IMR-90 (cell line): ENCODE data around the gene TIGD4. TPM values are rescaled to one million over a fixed set of nuclear protein-coding genes. Genes with fewer than 3 reads are reported as not detected.

Experiments used
- ATAC-seq: fragments of 200-7000 bp; cut with Tn5 transposase; 2 replicates; pipeline ENCODE4 v1.9.1; 2020; ENCODE audit warnings: low read depth, mild to moderate bottlenecking, moderate library complexity
- BruUV-seq: library from RNA; stranded (reverse); fragments of 400-500 nt; replicated peaks from 2 replicates; lab custom pipeline; 2021; lab: Mats Ljungman, UMichigan
- CTCF ChIA-PET: fragments of 300-600 bp; formaldehyde crosslinking; extraction: SDS; loops from one replicate; lab custom pipeline; 2021; ENCODE audit warnings: antibody characterized with exemption; lab: Yijun Ruan, JAX
- POLR2A ChIA-PET: fragments of 300-600 bp; sonication (Branson Sonifier 250); formaldehyde crosslinking; loops from one replicate; lab custom pipeline; 2022; ENCODE audit warnings: antibody characterized with exemption; ENCODE audit not compliant: unreplicated experiment; lab: Charles Lee
- DNase-seq: peaks from one replicate; pipeline ENCODE4 v3.0.0; 2013
- H2AFZ ChIP-seq: replicated peaks from 2 replicates; pipeline ENCODE3; 2013; ENCODE audit warnings: low read length, mild to moderate bottlenecking; ENCODE audit not compliant: poor library complexity
- H2AK5ac ChIP-seq: 2 replicates; pipeline ENCODE4 v1.6.1; 2013; ENCODE audit warnings: low read depth, low read length, inconsistent platforms
- H2AK9ac ChIP-seq: replicated peaks from 2 replicates; pipeline ENCODE3; 2013; ENCODE audit warnings: mild to moderate bottlenecking, low read depth, low read length, moderate library complexity; ENCODE audit not compliant: poor library complexity
- H2BK120ac ChIP-seq: 2 replicates; pipeline ENCODE4 v1.6.1; 2013; ENCODE audit warnings: low read depth, low read length, inconsistent platforms
- H2BK15ac ChIP-seq: 3 replicates; pipeline ENCODE4 v1.6.1; 2013; ENCODE audit warnings: low read depth, low read length, inconsistent platforms
- H2BK20ac ChIP-seq: 2 replicates; pipeline ENCODE4 v1.6.1; 2013; ENCODE audit warnings: low read depth, mild to moderate bottlenecking, inconsistent platforms, low read length, moderate library complexity
- H2BK5ac ChIP-seq: 2 replicates; pipeline ENCODE4 v1.6.1; 2013; ENCODE audit warnings: mild to moderate bottlenecking, low read depth, low read length, inconsistent platforms; ENCODE audit not compliant: poor library complexity, severe bottlenecking
- H3K14ac ChIP-seq: replicated peaks from 2 replicates; pipeline ENCODE4 v1.6.1; 2013; ENCODE audit warnings: low read depth, low read length, inconsistent platforms
- H3K18ac ChIP-seq: 2 replicates; pipeline ENCODE4 v1.6.1; 2013; ENCODE audit warnings: low read depth, low read length, control low read depth
- H3K23ac ChIP-seq: 2 replicates; pipeline ENCODE4 v1.6.1; 2013; ENCODE audit warnings: low read depth, low read length, inconsistent platforms
- H3K27ac ChIP-seq: 2 replicates; pipeline ENCODE4 v1.5.1; 2013; ENCODE audit warnings: mild to moderate bottlenecking, control low read depth, low read length; ENCODE audit not compliant: insufficient read depth
- H3K27me3 ChIP-seq: 2 replicates; pipeline ENCODE4 v1.6.1; 2013; ENCODE audit warnings: low read length; ENCODE audit not compliant: control insufficient read depth, insufficient read depth
- H3K36me3 ChIP-seq: 2 replicates; pipeline ENCODE4 v1.6.1; 2013; ENCODE audit warnings: low read length, mixed read lengths; ENCODE audit not compliant: control insufficient read depth, insufficient read depth
- H3K4ac ChIP-seq: 2 replicates; pipeline ENCODE4 v1.6.1; 2013; ENCODE audit warnings: low read depth, low read length, inconsistent platforms
- H3K4me1 ChIP-seq: 2 replicates; pipeline ENCODE4 v1.6.1; 2013; ENCODE audit warnings: low read length, mixed read lengths; ENCODE audit not compliant: control insufficient read depth, insufficient read depth
- H3K4me2 ChIP-seq: 2 replicates; pipeline ENCODE4 v1.6.1; 2013; ENCODE audit warnings: low read depth, mild to moderate bottlenecking, control low read depth, low read length, moderate library complexity
- H3K4me3 ChIP-seq: 2 replicates; pipeline ENCODE4 v1.5.1; 2013; ENCODE audit warnings: low read depth, mild to moderate bottlenecking, control low read depth, low read length, moderate library complexity; ENCODE audit not compliant: insufficient read depth
- H3K56ac ChIP-seq: 2 replicates; pipeline ENCODE4 v1.6.1; 2013; ENCODE audit warnings: low read length, inconsistent platforms; ENCODE audit not compliant: insufficient read depth; ENCODE audit errors: extremely low read depth
- H3K79me1 ChIP-seq, 2 experiments: 2 replicates each; pipeline ENCODE4 v1.6.1; 2013; ENCODE audit warnings: low read length in 2 of 2, inconsistent platforms in 1 of 2, low read depth in 1 of 2
- H3K9ac ChIP-seq: 2 replicates; pipeline ENCODE4 v1.6.1; 2013; ENCODE audit warnings: low read depth, low read length, control low read depth
- H3K9me1 ChIP-seq: 2 replicates; pipeline ENCODE4 v1.6.1; 2013; ENCODE audit warnings: low read length, inconsistent platforms; ENCODE audit not compliant: insufficient read depth
- H3K9me3 ChIP-seq: 2 replicates; pipeline ENCODE4 v1.6.1; 2013; ENCODE audit warnings: low read length; ENCODE audit not compliant: control insufficient read depth, insufficient read depth
- H4K20me1 ChIP-seq: 2 replicates; pipeline ENCODE4 v1.6.1; 2013; ENCODE audit warnings: low read length, inconsistent platforms; ENCODE audit not compliant: insufficient read depth
- H4K5ac ChIP-seq: 2 replicates; pipeline ENCODE4 v1.6.1; 2013; ENCODE audit warnings: mild to moderate bottlenecking, low read depth, low read length, control low read depth
- H4K8ac ChIP-seq, 2 experiments: 2 replicates each; pipeline ENCODE4 v1.6.1; 2013; ENCODE audit warnings: low read depth in 2 of 2, low read length in 2 of 2, control low read depth in 1 of 2, inconsistent platforms in 1 of 2
- H4K91ac ChIP-seq: 2 replicates; pipeline ENCODE4 v1.6.1; 2013; ENCODE audit warnings: low read depth, low read length, inconsistent platforms; ENCODE audit not compliant: insufficient read depth
- BHLHE40 ChIP-seq: fragments of 150-350 bp; IDR thresholded peaks from 2 replicates; pipeline ENCODE4 v1.6.1; 2016; ENCODE audit warnings: mild to moderate bottlenecking, low read depth, low read length
- CEBPB ChIP-seq: IDR thresholded peaks from 2 replicates; pipeline ENCODE4 v1.6.1; 2012; ENCODE audit warnings: low read depth, low read length, improper control_type of control experiment
- CHD1 ChIP-seq: IDR thresholded peaks from 2 replicates; pipeline ENCODE4 v1.6.1; 2012; ENCODE audit warnings: low read depth, low read length, improper control_type of control experiment
- CTCF ChIP-seq: conservative IDR thresholded peaks from 2 replicates; pipeline ENCODE4 v1.5.1; 2012; ENCODE audit warnings: mild to moderate bottlenecking, low read depth, low read length, improper control_type of control experiment
- MAFK ChIP-seq: IDR thresholded peaks from 2 replicates; pipeline ENCODE4 v1.6.1; 2012; ENCODE audit warnings: low read depth, low read length, improper control_type of control experiment
- MXI1 ChIP-seq: IDR thresholded peaks from 2 replicates; pipeline ENCODE4 v1.6.1; 2012; ENCODE audit warnings: low read depth, mild to moderate bottlenecking, low read length, moderate library complexity, borderline replicate concordance
- NFE2L2 ChIP-seq: fragments of 150-350 bp; IDR thresholded peaks from 2 replicates; pipeline ENCODE4 v1.6.1; 2016; ENCODE audit warnings: low read depth, mild to moderate bottlenecking, low read length
- POLR2A ChIP-seq: IDR thresholded peaks from 2 replicates; pipeline ENCODE4 v1.6.1; 2012; ENCODE audit warnings: mild to moderate bottlenecking, low read depth, low read length
- RAD21 ChIP-seq: IDR thresholded peaks from 2 replicates; pipeline ENCODE4 v1.6.1; 2012; ENCODE audit warnings: low read length, improper control_type of control experiment
- RCOR1 ChIP-seq: IDR thresholded peaks from 2 replicates; pipeline ENCODE4 v1.6.1; 2012; ENCODE audit warnings: mild to moderate bottlenecking, low read length, improper control_type of control experiment; ENCODE audit not compliant: insufficient replicate concordance
- SMC3 ChIP-seq: fragments of 150-350 bp; IDR thresholded peaks from 2 replicates; pipeline ENCODE4 v1.6.1; 2016; ENCODE audit warnings: low read depth, mild to moderate bottlenecking, antibody characterized with exemption, low read length, moderate library complexity
- USF2 ChIP-seq: fragments of 150-350 bp; IDR thresholded peaks from 2 replicates; pipeline ENCODE4 v1.6.1; 2017; ENCODE audit warnings: mild to moderate bottlenecking, antibody characterized with exemption, low read length, low read depth
- WGBS, 2 experiments: methylation state at CpG; one replicate each; pipeline versions ENCODE4 v1.1.5 to v1.1.7; 2013; ENCODE audit warnings: missing lambda C conversion rate in 2 of 2; ENCODE audit not compliant: insufficient read length in 1 of 2; ENCODE audit errors: extremely low coverage in 2 of 2; 5-methylcytosine and 5-hydroxymethylcytosine counted together
- dilution Hi-C: fragments of 300-500 bp; cut with HindIII; formaldehyde crosslinking; loops from one replicate; pipeline ENCODE4 v1.14.3; 2018; ENCODE audit warnings: low sequenced_read_pairs; ENCODE audit not compliant: unreplicated experiment
- in situ Hi-C: fragments of 300-500 bp; cut with MboI; formaldehyde crosslinking; loops from 3 replicates; pipeline ENCODE4 v1.14.3; 2019; ENCODE audit warnings: low sequenced_read_pairs, inconsistent platforms, mixed read lengths
- intact Hi-C: fragments of 100-400 bp; cut with micrococcal nuclease; formaldehyde crosslinking; loops from 2 replicates; pipeline ENCODE4 v1.10.0; 2022
- polyA plus RNA-seq, 3 experiments: library from polyadenylated mRNA; depleted of rRNA; stranded (reverse); fragments of >200 nt; gene quantifications; 2 replicates each; pipeline ENCODE4 v1.2.3, GENCODE V29; 2012; ENCODE audit warnings: low replicate concordance in 1 of 3
- total RNA-seq: library from RNA; depleted of rRNA; stranded (reverse); fragments of >200 nt; gene quantifications from 2 replicates; pipeline ENCODE4 v1.2.3, GENCODE V29; 2012

TIGD4 gene
- total and polyA plus RNA-seq, 2 of the 4 experiments (the other 2 are of a cell fraction), result 0.03 TPM; not detected in 1

GRCh38 chr4:152728343-152728742 lies 51.2 kb downstream of the TIGD4 start:
- Histone ChIP-seq H3K4ac (no peak overlapping the region), H3K27me3 (peaks cover 11% of the 10 kb centered on the region), H3K14ac (no peak overlapping the region), H3K18ac (no peak overlapping the region), H3K9me1 (no peaks in the 10 kb centered on the region), H2BK20ac (no peak overlapping the region), H3K4me3 (no peak overlapping the region), H2AFZ (no peak overlapping the region), H4K91ac (no peak overlapping the region), H3K56ac (no peak overlapping the region), H3K4me2 (no peak overlapping the region), H3K27ac (no peak overlapping the region), H2BK15ac (no peak overlapping the region), H4K8ac (no peak overlapping the region), H3K23ac (no peak overlapping the region), H3K4me1 (no peaks in the 10 kb centered on the region), H2BK120ac (no peak overlapping the region), H4K5ac (no peak overlapping the region), H3K9ac (no peak overlapping the region), H3K36me3 (no peaks in the 10 kb centered on the region), H4K20me1 (no peaks in the 10 kb centered on the region), H3K79me1 (no peaks in the 10 kb centered on the region), H2BK5ac (no peak overlapping the region), H3K9me3 (no peaks in the 10 kb centered on the region), H2AK9ac (no peak overlapping the region), H2AK5ac (no peak overlapping the region)
- no peak for TF ChIP-seq CEBPB
- TF ChIP-seq MAFK, result no peak
- TF ChIP-seq CTCF, result no peak
- no peak for TF ChIP-seq SMC3
- no peak for TF ChIP-seq USF2
- TF ChIP-seq NFE2L2, result no peak
- no peak for TF ChIP-seq MXI1
- no peak for TF ChIP-seq RCOR1
- TF ChIP-seq BHLHE40, result no peak
- no peak for TF ChIP-seq CHD1
- no peak for TF ChIP-seq RAD21
- no peak for TF ChIP-seq POLR2A
- in situ Hi-C loops (no loop called here), intact Hi-C loops (no loop called here), dilution Hi-C loops (no loop called here)
- CTCF ChIA-PET, result no interaction called here
- no CpG with 5 or more reads among the region's 1 CpG for WGBS, 2 experiments
- no peak for DNase-seq
- BruUV-seq, result no TSS peak
- POLR2A ChIA-PET, result no interaction called here
- no peak for ATAC-seq
